ENCODE measurements around the gene SLC4A1AP. TPM values are rescaled to one million over a fixed set of nuclear protein-coding genes. Genes with fewer than 3 reads are reported as not detected.

Gene SLC4A1AP, protein sequence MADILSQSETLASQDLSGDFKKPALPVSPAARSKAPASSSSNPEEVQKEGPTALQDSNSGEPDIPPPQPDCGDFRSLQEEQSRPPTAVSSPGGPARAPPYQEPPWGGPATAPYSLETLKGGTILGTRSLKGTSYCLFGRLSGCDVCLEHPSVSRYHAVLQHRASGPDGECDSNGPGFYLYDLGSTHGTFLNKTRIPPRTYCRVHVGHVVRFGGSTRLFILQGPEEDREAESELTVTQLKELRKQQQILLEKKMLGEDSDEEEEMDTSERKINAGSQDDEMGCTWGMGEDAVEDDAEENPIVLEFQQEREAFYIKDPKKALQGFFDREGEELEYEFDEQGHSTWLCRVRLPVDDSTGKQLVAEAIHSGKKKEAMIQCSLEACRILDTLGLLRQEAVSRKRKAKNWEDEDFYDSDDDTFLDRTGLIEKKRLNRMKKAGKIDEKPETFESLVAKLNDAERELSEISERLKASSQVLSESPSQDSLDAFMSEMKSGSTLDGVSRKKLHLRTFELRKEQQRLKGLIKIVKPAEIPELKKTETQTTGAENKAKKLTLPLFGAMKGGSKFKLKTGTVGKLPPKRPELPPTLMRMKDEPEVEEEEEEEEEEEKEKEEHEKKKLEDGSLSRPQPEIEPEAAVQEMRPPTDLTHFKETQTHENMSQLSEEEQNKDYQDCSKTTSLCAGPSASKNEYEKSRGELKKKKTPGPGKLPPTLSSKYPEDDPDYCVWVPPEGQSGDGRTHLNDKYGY
- 21.4 TPM for total RNA-seq

DNA sequence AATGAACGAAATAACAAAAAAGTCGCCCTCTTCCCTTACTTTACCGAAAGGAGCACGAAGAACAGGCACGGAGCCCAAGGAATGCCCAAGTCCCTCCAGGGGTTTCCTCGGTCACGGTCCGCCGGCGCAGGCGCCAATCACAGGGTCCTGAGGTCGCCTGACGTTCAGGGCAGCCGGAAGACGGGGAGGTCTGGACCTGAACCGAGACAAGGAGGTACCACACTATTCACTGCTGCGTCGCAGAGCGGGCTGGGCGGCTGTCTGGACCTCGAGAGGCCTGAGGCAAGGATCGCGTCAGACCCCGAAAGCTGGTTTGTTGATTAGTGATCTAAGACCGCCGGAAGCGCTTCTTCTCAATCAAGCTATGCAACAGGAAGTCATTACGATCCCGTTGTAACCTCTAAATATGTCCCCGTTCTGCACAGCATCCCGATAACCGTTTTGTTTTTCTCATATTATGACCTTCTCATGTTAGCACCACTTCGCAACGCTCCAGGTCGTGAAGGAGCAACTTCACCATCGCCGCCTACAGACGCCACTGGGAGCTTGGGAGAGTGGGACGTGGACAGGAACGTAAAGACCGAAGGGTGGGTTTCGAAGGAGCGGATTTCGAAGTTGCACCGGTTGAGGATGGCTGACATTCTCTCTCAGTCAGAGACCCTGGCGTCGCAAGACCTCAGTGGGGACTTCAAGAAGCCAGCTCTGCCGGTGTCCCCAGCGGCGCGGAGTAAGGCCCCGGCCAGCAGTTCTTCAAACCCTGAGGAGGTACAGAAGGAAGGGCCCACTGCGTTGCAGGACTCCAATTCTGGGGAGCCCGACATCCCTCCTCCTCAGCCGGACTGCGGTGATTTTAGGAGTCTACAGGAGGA is at the start of gene SLC4A1AP, which contains the start of gene SUPT7L:
SLC4A1AP (plus strand) TSS at position 605 of the 869 bp plus-strand sequence; CDS start at position 631, 26 bp downstream.
SUPT7L (minus strand) TSS at position 330 of the 869 bp plus-strand sequence. CDS start 1,422 bp downstream, outside the sequence.

DNA sequence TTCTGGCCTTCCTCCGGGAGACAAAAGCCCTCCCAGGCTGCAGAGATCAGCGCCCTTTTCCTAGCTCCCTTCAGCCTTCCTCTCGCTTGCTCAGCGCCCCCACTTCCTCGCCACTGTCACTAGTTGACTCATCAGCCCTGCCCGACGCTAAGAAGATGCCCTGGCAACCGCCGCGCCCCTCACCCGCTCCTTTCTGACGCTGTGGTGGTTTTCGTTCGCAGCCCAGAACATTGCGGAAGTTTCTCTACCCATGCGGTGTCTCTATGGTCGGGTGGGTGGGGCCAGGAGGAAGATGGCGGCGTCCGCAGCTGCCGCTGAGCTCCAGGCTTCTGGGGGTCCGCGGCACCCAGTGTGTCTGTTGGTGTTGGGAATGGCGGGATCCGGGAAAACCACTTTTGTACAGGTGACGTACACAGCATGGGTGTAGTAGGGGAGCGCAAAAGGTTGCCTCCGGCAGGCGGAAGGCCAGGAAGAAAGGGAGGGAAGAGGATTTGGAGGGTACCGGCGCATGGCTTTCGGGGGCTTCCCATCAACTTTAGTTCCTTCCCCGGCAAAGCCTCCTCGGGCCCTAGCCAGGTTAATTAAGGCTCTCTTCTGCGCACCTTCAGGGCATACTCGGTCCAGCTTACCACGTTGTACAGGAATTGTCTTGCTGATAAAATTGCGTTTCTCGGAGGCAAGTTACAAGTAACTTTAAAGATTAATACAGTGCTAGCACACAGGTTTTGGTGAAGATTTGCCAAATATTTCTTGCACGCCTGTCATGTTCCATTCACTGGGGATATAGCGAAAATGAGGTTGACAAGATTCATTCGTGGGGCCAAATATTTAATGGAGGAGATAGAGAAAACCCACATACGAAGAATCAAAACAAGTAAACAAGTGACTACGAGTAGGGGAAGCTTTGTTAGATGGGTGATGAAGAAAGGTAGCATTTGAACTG is 34.7 kb upstream of the SLC4A1AP start, which contains the start of the genes CCDC121 and GPN1:
CCDC121 (minus strand) TSS at position 246 of the 943 bp plus-strand sequence. CDS start 1,213 bp downstream, outside the sequence.
GPN1 (plus strand) TSS at position 284 of the 943 bp plus-strand sequence; CDS start at position 293, 9 bp downstream.

Small RNA genes within 50 kb of the gene (small RNA-seq; reads per million reads assigned to genes)
- gene RF00340 (ENCODE audit: low replicate concordance): not detected

Other genes with a start within 250 kb of the SLC4A1AP start
- 82.8 TPM for gene NRBP1, start 235.3 kb upstream of the SLC4A1AP start, total RNA-seq
- 1.1 TPM for gene KRTCAP3, start 221.5 kb upstream of the SLC4A1AP start, total RNA-seq
- 51.2 TPM for gene IFT172, start 174.1 kb upstream of the SLC4A1AP start, total RNA-seq
- 6.8 TPM for gene FNDC4, start 168.7 kb upstream of the SLC4A1AP start, total RNA-seq
- 0.12 TPM for gene GCKR, start 167.1 kb upstream of the SLC4A1AP start, total RNA-seq
- gene ZNF512, start 80.8 kb upstream of the SLC4A1AP start, total RNA-seq: 44.4 TPM
- 6.2 TPM for gene CCDC121, start 34.9 kb upstream of the SLC4A1AP start, total RNA-seq
- 34.9 TPM for gene GPN1, start 34.8 kb upstream of the SLC4A1AP start, total RNA-seq
- gene SUPT7L, start 275 bp upstream of the SLC4A1AP start, total RNA-seq: 41.2 TPM
- gene MRPL33, start 107.8 kb downstream of the SLC4A1AP start, total RNA-seq: 147 TPM
- gene RBKS, start 226.5 kb downstream of the SLC4A1AP start, total RNA-seq: 6.1 TPM
- 37.3 TPM for gene BABAM2, start 226.8 kb downstream of the SLC4A1AP start, total RNA-seq